Measurements from ENCODE around the gene SPINK1. TPM values are rescaled to one million over a fixed set of nuclear protein-coding genes. Genes with fewer than 3 reads are reported as not detected.
"Not testable (repeated sequence)": the region's sequence is repeated elsewhere in the genome, so short reads cannot be mapped to it uniquely, and the experiment has no call there.

Gene SPINK1
- total and polyA plus RNA-seq, 4 donors: 4.0 to 20.2 (median 15.0) TPM

DNA sequence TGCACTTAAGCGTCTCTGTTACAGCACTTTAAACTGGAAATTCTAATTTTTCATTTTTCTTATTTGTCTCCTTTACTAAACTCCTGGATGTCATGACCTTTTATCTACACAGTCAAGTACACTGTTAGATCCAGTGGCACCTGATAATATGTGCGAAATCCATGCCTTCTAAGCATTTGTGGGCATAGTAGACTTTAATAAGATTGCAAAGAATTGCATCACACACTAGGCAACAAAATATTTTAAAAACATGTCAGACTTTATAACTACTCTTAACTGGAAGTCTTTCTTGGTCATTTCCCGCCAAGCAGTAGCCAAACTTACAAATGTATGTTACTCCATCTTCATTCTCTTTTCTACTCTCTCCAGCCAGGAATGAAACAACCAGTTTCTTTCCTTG lies 5.0 kb upstream of the SPINK1 start:
- Histone ChIP-seq H3K9ac (ENCODE audit: insufficient read depth in 1 of 2, low read length in 2 of 2) (no peak overlapping the region), H3K27me3 (ENCODE audit: control insufficient read depth in 3 of 3, insufficient read depth in 3 of 3, low read length in 2 of 3) (no peaks in the 10 kb centered on the region), H3K36me3 (ENCODE audit: control insufficient read depth in 4 of 4, insufficient read depth in 4 of 4, low read length in 4 of 4) (no peaks in the 10 kb centered on the region), H3K4me3 (no peak overlapping the region), H3K4me1 (ENCODE audit: control insufficient read depth in 5 of 5, insufficient read depth in 5 of 5, low read length in 5 of 5) (peaks cover 0 to 7% (median 4%) of the 10 kb centered on the region in 5 donors), H3K9me3 (ENCODE audit: control insufficient read depth in 4 of 4, insufficient read depth in 3 of 4, low read length in 3 of 4) (no peaks in the 10 kb centered on the region), H3K27ac (ENCODE audit: low read depth in 1 of 2, low read length in 1 of 2) (no peak overlapping the region)
- WGBS, 2 donors: 74 to 86% methylated on average over 3 of the region's 3 CpGs
- ATAC-seq (ENCODE audit: insufficient read depth, low FRiP score) (no peak), DNase-seq (no peak)
- TF ChIP-seq, protein P1, sequence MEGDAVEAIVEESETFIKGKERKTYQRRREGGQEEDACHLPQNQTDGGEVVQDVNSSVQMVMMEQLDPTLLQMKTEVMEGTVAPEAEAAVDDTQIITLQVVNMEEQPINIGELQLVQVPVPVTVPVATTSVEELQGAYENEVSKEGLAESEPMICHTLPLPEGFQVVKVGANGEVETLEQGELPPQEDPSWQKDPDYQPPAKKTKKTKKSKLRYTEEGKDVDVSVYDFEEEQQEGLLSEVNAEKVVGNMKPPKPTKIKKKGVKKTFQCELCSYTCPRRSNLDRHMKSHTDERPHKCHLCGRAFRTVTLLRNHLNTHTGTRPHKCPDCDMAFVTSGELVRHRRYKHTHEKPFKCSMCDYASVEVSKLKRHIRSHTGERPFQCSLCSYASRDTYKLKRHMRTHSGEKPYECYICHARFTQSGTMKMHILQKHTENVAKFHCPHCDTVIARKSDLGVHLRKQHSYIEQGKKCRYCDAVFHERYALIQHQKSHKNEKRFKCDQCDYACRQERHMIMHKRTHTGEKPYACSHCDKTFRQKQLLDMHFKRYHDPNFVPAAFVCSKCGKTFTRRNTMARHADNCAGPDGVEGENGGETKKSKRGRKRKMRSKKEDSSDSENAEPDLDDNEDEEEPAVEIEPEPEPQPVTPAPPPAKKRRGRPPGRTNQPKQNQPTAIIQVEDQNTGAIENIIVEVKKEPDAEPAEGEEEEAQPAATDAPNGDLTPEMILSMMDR (IDR thresholded peaks at IDR 0.05; ENCODE audit: control extremely low read depth, extremely low read depth): no peak

DNA sequence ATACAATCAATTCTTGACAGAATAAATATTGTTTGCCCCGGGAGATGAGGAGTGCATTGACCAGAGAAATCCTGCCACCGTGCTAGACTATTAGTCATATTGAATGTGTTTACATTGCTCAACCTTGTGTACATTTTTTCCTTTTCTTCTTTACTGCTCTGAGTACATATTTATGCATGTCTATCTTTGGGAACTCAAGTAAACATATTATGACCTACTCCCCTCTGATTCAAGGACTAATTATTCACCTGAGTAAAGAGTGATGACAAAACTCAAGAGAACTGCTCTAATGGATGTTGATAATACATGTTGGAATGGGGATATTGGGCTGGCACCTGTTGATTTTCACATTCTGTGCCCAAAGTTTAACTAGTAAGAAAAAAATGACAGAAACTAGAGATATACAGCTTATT lies 3.9 kb upstream of the SPINK1 start:
- Histone ChIP-seq H3K9ac (ENCODE audit: insufficient read depth in 1 of 2, low read length in 2 of 2) (no peak overlapping the region), H3K4me3 (no peak overlapping the region), H3K9me3 (ENCODE audit: control insufficient read depth in 4 of 4, insufficient read depth in 3 of 4, low read length in 3 of 4) (no peaks in the 10 kb centered on the region), H3K4me1 (ENCODE audit: control insufficient read depth in 5 of 5, insufficient read depth in 5 of 5, low read length in 5 of 5) (peaks cover 0 to 7% (median 4%) of the 10 kb centered on the region in 5 donors), H3K27me3 (ENCODE audit: control insufficient read depth in 3 of 3, insufficient read depth in 3 of 3, low read length in 2 of 3) (no peaks in the 10 kb centered on the region), H3K36me3 (ENCODE audit: control insufficient read depth in 4 of 4, insufficient read depth in 4 of 4, low read length in 4 of 4) (no peaks in the 10 kb centered on the region), H3K27ac (ENCODE audit: low read depth in 1 of 2, low read length in 1 of 2) (no peak overlapping the region)
- WGBS, 2 donors: 32 to 56% methylated on average over 2 of the region's 2 CpGs
- DNase-seq (no peak), ATAC-seq (ENCODE audit: insufficient read depth, low FRiP score) (peak; percentile 68)
- TF ChIP-seq, protein P1 (IDR thresholded peaks at IDR 0.05; ENCODE audit: control extremely low read depth, extremely low read depth): no peak

DNA sequence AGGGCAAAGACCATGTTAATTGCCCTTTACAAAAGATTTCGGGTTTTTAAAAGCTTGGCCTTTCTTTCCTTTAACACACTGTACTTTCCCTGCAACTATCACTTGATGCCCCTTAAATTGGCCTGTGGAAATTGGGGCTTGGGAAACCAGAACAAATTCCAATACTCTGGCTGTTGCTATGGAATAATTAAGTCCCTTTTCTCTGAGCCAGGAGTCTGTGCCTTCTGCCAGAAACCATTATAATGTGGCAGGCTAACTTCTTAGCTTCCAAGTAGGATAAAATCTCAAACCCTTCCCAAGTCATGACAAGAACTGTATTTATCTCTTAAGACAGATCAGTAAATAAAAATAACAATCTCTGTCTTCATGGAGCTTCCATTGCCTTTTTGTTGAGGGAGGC lies 1.1 kb upstream of the SPINK1 start:
- H3K4me3 ChIP-seq: no peak overlapping the region
- no peak for ATAC-seq (ENCODE audit: insufficient read depth, low FRiP score)
- H3K36me3 ChIP-seq (ENCODE audit: control insufficient read depth in 4 of 4, insufficient read depth in 4 of 4, low read length in 4 of 4): no peaks in the 10 kb centered on the region
- no peak overlapping the region for H3K9ac ChIP-seq (ENCODE audit: insufficient read depth in 1 of 2, low read length in 2 of 2)
- TF ChIP-seq, protein P1 (IDR thresholded peaks at IDR 0.05; ENCODE audit: control extremely low read depth, extremely low read depth): no peak
- WGBS, 2 donors: 79 to 80% methylated on average over 1 of the region's 1 CpG
- H3K9me3 ChIP-seq (ENCODE audit: control insufficient read depth in 4 of 4, insufficient read depth in 3 of 4, low read length in 3 of 4): no peaks in the 10 kb centered on the region
- no peaks in the 10 kb centered on the region for H3K27me3 ChIP-seq (ENCODE audit: control insufficient read depth in 3 of 3, insufficient read depth in 3 of 3, low read length in 2 of 3)
- peaks cover 0 to 18% (median 14%) of the 10 kb centered on the region in 5 donors for H3K4me1 ChIP-seq (ENCODE audit: control insufficient read depth in 5 of 5, insufficient read depth in 5 of 5, low read length in 5 of 5)
- no peak overlapping the region for H3K27ac ChIP-seq (ENCODE audit: low read depth in 1 of 2, low read length in 1 of 2)
- DNase-seq: peak in 2 of 3 donors; percentile 38 to 50

DNA sequence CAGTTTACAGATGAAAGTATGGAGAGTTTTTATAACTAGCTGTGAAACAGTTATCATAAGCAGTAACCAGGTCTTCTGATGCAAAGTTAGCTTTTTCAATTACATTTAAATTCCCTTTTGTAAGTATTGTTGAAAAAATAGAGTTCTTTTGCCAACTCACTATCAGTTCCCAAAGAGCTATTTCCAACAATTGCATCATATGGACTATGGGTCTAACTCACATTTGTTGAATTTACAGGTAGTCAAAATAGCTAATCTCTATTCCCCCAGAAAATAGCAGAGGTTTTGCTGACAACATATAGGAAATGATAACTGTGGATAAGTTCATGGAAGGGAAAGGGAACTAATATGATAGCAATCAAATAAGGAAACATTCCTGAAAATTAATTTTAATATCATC lies 1.4 kb downstream of the SPINK1 start:
- Histone ChIP-seq H3K27ac (ENCODE audit: low read depth in 1 of 2, low read length in 1 of 2) (no peak overlapping the region), H3K9me3 (ENCODE audit: control insufficient read depth in 4 of 4, insufficient read depth in 3 of 4, low read length in 3 of 4) (no peaks in the 10 kb centered on the region), H3K9ac (ENCODE audit: insufficient read depth in 1 of 2, low read length in 2 of 2) (no peak overlapping the region), H3K27me3 (ENCODE audit: control insufficient read depth in 3 of 3, insufficient read depth in 3 of 3, low read length in 2 of 3) (no peaks in the 10 kb centered on the region), H3K36me3 (ENCODE audit: control insufficient read depth in 4 of 4, insufficient read depth in 4 of 4, low read length in 4 of 4) (no peaks in the 10 kb centered on the region), H3K4me3 (no peak overlapping the region), H3K4me1 (ENCODE audit: control insufficient read depth in 5 of 5, insufficient read depth in 5 of 5, low read length in 5 of 5) (peaks cover 0 to 24% (median 11%) of the 10 kb centered on the region in 5 donors)
- DNase-seq (peak in 1 of 3 donors; percentile 35), ATAC-seq (ENCODE audit: insufficient read depth, low FRiP score) (no peak)
- TF ChIP-seq, protein P1 (IDR thresholded peaks at IDR 0.05; ENCODE audit: control extremely low read depth, extremely low read depth): no peak

DNA sequence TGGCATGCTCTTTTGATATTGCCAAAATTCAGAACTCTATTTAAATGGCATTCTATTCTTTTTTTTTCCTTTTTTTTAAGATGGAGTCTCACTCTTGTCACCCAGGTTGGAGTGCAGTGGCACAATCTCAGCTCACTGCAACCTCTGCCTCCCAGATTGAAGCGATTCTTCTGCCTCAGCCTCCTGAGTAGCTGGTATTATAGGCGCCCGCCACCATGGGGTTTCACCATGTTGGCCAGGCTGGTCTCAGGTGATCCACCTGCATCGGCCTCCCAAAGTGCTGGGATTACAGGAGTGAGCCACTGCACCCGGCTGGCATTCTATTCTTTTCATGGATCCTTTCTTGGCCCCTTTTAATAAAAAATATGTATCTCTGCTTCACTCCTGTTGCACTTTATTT lies 4.5 kb downstream of the SPINK1 start:
- not testable (repeated sequence) for H3K27ac ChIP-seq (ENCODE audit: low read depth in 1 of 2, low read length in 1 of 2); ATAC-seq (ENCODE audit: insufficient read depth, low FRiP score)
- WGBS, 2 donors: 92 to 93% methylated on average over 5 of the region's 5 CpGs

More for the DNA sequence above, 4.5 kb downstream of the SPINK1 start:
- not testable (repeated sequence) for H3K9me3 ChIP-seq (ENCODE audit: control insufficient read depth in 4 of 4, insufficient read depth in 3 of 4, low read length in 3 of 4); DNase-seq; H3K27me3 ChIP-seq (ENCODE audit: control insufficient read depth in 3 of 3, insufficient read depth in 3 of 3, low read length in 2 of 3); H3K36me3 ChIP-seq (ENCODE audit: control insufficient read depth in 4 of 4, insufficient read depth in 4 of 4, low read length in 4 of 4); H3K9ac ChIP-seq (ENCODE audit: insufficient read depth in 1 of 2, low read length in 2 of 2); H3K4me3 ChIP-seq
- H3K4me1 ChIP-seq (ENCODE audit: control insufficient read depth in 5 of 5, insufficient read depth in 5 of 5, low read length in 5 of 5): peaks cover 0 to 20% (median 11%) of the 10 kb centered on the region in 5 donors
